ENCODE data around the gene PPM1L.

GRCh38 chr3:160960568-160960967 lies 204.5 kb downstream of the PPM1L start:
- TF ChIP-seq CTCF (conservative IDR thresholded peaks at IDR 0.05) (no peak), EZH2 (IDR thresholded peaks at IDR 0.05; ENCODE audit: low read depth) (no peak)

Measured in PC-9 (cell line).